H1 (cell line): Measurements from ENCODE around the gene NMRAL1. TPM values are rescaled to one million over a fixed set of nuclear protein-coding genes. Genes with fewer than 3 reads are reported as not detected.

ENCODE experiments used
- CTCF ChIA-PET: fragments of 300-600 bp; sonication (Branson Sonifier 250); formaldehyde crosslinking; loops from one replicate; lab custom pipeline; 2021; ENCODE audit not compliant: partially characterized antibody; lab: Charles Lee
- POLR2A ChIA-PET: fragments of 300-600 bp; sonication (Branson Sonifier 250); formaldehyde crosslinking; loops from one replicate; lab custom pipeline; 2021; ENCODE audit warnings: inconsistent platforms; ENCODE audit not compliant: partially characterized antibody; lab: Charles Lee
- DNase-seq, 2 experiments: peaks; one replicate each; pipeline versions ENCODE4 v3.0.0 to v3.0.0-alpha.2; 2010 to 2022; ENCODE audit warnings: low spot score in 2 of 2, low read depth in 1 of 2, mixed read lengths in 1 of 2
- FAIRE-seq: peaks from 2 replicates; lab custom pipeline; 2011; peaks lifted over from hg19 to GRCh38; lab: Jason Lieb, UNC
- H2AFZ ChIP-seq: 2 replicates; pipeline ENCODE4 v1.8.1; 2012; ENCODE audit warnings: low read length, inconsistent platforms
- H2AK5ac ChIP-seq: 2 replicates; pipeline ENCODE4 v1.6.1; 2013; ENCODE audit warnings: low read depth, low read length
- H2BK120ac ChIP-seq: replicated peaks from 2 replicates; pipeline ENCODE3; 2013; ENCODE audit warnings: low read depth, low read length, inconsistent platforms
- H2BK12ac ChIP-seq: 2 replicates; pipeline ENCODE4 v1.6.1; 2013; ENCODE audit warnings: low read depth, low read length
- H2BK15ac ChIP-seq: 2 replicates; pipeline ENCODE4 v1.6.1; 2013; ENCODE audit warnings: low read length
- H2BK20ac ChIP-seq: 2 replicates; pipeline ENCODE4 v1.6.1; 2013; ENCODE audit warnings: low read length
- H2BK5ac ChIP-seq: 2 replicates; pipeline ENCODE4 v1.6.1; 2013; ENCODE audit warnings: low read depth, low read length
- H3K14ac ChIP-seq: 2 replicates; pipeline ENCODE4 v1.6.1; 2013; ENCODE audit warnings: inconsistent platforms; ENCODE audit not compliant: insufficient read length
- H3K18ac ChIP-seq: 2 replicates; pipeline ENCODE4 v1.6.1; 2013; ENCODE audit warnings: low read length; ENCODE audit errors: extremely low read depth
- H3K23ac ChIP-seq: 2 replicates; pipeline ENCODE4 v1.6.1; 2013; ENCODE audit warnings: inconsistent platforms; ENCODE audit not compliant: insufficient read length
- H3K23me2 ChIP-seq: 2 replicates; pipeline ENCODE4 v1.6.1; 2013; ENCODE audit warnings: low read depth, low read length
- H3K27ac ChIP-seq: 2 replicates; pipeline ENCODE4 v1.6.1; 2011; ENCODE audit warnings: low read depth, low read length, inconsistent platforms
- H3K27me3 ChIP-seq, 4 experiments: replicated peaks in 1 of 4; 1 replicate in 1 of 4; 2 replicates in 3 of 4; pipeline versions ENCODE4 v1.6.1 to v1.8.1; 2011 to 2013; ENCODE audit warnings: low read length in 3 of 4, mild to moderate bottlenecking in 3 of 4, inconsistent platforms in 2 of 4, mixed read lengths in 2 of 4, moderate library complexity in 1 of 4; ENCODE audit not compliant: control insufficient read depth in 3 of 4, insufficient read depth in 3 of 4; ENCODE audit errors: extremely low read depth in 1 of 4
- H3K36me3 ChIP-seq, 4 experiments: 2 replicates each; pipeline versions ENCODE4 v1.6.1 to v1.8.1; 2011 to 2013; ENCODE audit warnings: mild to moderate bottlenecking in 4 of 4, low read length in 3 of 4, moderate library complexity in 2 of 4, control low read depth in 1 of 4, inconsistent platforms in 1 of 4; ENCODE audit not compliant: insufficient read depth in 4 of 4, control insufficient read depth in 2 of 4
- H3K4ac ChIP-seq: replicated peaks from 2 replicates; pipeline ENCODE3; 2013; ENCODE audit warnings: low read length, low read depth, mixed read lengths, inconsistent platforms; ENCODE audit not compliant: insufficient read length
- H3K4me1 ChIP-seq, 4 experiments: replicated peaks in 1 of 4; 1 replicate in 1 of 4; 2 replicates in 3 of 4; pipeline versions ENCODE4 v1.6.1 to v1.8.1; 2011 to 2013; ENCODE audit warnings: low read length in 3 of 4, inconsistent platforms in 2 of 4, mixed read lengths in 1 of 4; ENCODE audit not compliant: insufficient read depth in 4 of 4, control insufficient read depth in 3 of 4
- H3K4me2 ChIP-seq, 2 experiments: 2 replicates each; pipeline versions ENCODE4 v1.6.1 to v1.8.1; 2011 to 2013; ENCODE audit warnings: low read depth in 2 of 2, low read length in 2 of 2, control low read depth in 1 of 2, inconsistent platforms in 1 of 2, mild to moderate bottlenecking in 1 of 2; ENCODE audit not compliant: insufficient read depth in 1 of 2
- H3K4me3 ChIP-seq, 4 experiments: fragments of 200-600, 300-600 bp in 1 of 4; sonication (generic), shearing (Covaris generic), sonication (Bioruptor Twin) in 1 of 4; 2 replicates each; pipeline versions ENCODE4 v1.5.1 to v1.8.1; 2011 to 2016; ENCODE audit warnings: low read length in 4 of 4, low read depth in 3 of 4, control low read depth in 2 of 4, inconsistent platforms in 2 of 4, mild to moderate bottlenecking in 2 of 4, mixed read lengths in 1 of 4, moderate library complexity in 1 of 4; ENCODE audit not compliant: insufficient read depth in 2 of 4; ENCODE audit errors: extremely low read depth in 1 of 4
- H3K56ac ChIP-seq: replicated peaks from 2 replicates; pipeline ENCODE3; 2013; ENCODE audit warnings: low read depth, mild to moderate bottlenecking, mixed read lengths, low read length, inconsistent platforms; ENCODE audit not compliant: insufficient read length
- H3K79me1 ChIP-seq: 2 replicates; pipeline ENCODE4 v1.6.1; 2013; ENCODE audit warnings: low read depth, low read length, control low read depth
- H3K79me2 ChIP-seq, 2 experiments: 2 replicates each; pipeline versions ENCODE4 v1.6.1 to v1.8.1; 2012 to 2013; ENCODE audit warnings: low read length in 2 of 2, mild to moderate bottlenecking in 2 of 2, inconsistent platforms in 1 of 2; ENCODE audit not compliant: insufficient read depth in 2 of 2, control insufficient read depth in 1 of 2
- H3K9ac ChIP-seq, 4 experiments: replicated peaks in 1 of 4; 1 replicate in 1 of 4; 2 replicates in 3 of 4; pipeline versions ENCODE4 v1.6.1 to v1.8.1; 2011 to 2013; ENCODE audit warnings: low read depth in 3 of 4, low read length in 3 of 4, control low read depth in 2 of 4, mild to moderate bottlenecking in 2 of 4, moderate library complexity in 2 of 4, inconsistent platforms in 1 of 4; ENCODE audit errors: extremely low read depth in 1 of 4
- H3K9me3 ChIP-seq, 2 experiments: 2 replicates each; pipeline versions ENCODE4 v1.6.1 to v1.8.1; 2012 to 2013; ENCODE audit warnings: mild to moderate bottlenecking in 2 of 2, moderate library complexity in 2 of 2, control low read depth in 1 of 2, inconsistent platforms in 1 of 2, low read depth in 1 of 2, low read length in 1 of 2, mixed read lengths in 1 of 2; ENCODE audit not compliant: insufficient read depth in 2 of 2
- H4K20me1 ChIP-seq, 2 experiments: replicated peaks in 1 of 2; 2 replicates each; pipeline versions ENCODE3 to v1.8.1; 2011 to 2013; ENCODE audit warnings: inconsistent platforms in 2 of 2, low read length in 2 of 2, mild to moderate bottlenecking in 1 of 2; ENCODE audit not compliant: insufficient read depth in 2 of 2, control insufficient read depth in 1 of 2
- H4K5ac ChIP-seq: 2 replicates; pipeline ENCODE4 v1.6.1; 2013; ENCODE audit warnings: low read length, low read depth, mixed read lengths, inconsistent platforms; ENCODE audit not compliant: insufficient read length
- H4K8ac ChIP-seq: 2 replicates; pipeline ENCODE4 v1.8.0; 2013; ENCODE audit warnings: mild to moderate bottlenecking, moderate library complexity, low read length, inconsistent platforms; ENCODE audit not compliant: insufficient read depth; ENCODE audit errors: extremely low read depth
- H4K91ac ChIP-seq: replicated peaks from 2 replicates; pipeline ENCODE3; 2013; ENCODE audit warnings: low read length, mixed read lengths, inconsistent platforms; ENCODE audit not compliant: insufficient read length
- ASH2L ChIP-seq: fragments of 200-600, 300-600 bp; sonication (generic); IDR thresholded peaks from one replicate; pipeline ENCODE4 v1.7.1; 2017; ENCODE audit warnings: low read length
- CBX8 ChIP-seq: fragments of 300-800, 300-1000 bp; sonication (generic); IDR thresholded peaks from 2 replicates; pipeline ENCODE4 v1.7.1; 2016; ENCODE audit warnings: low read depth, low read length, borderline replicate concordance
- E2F6 ChIP-seq: IDR thresholded peaks from 2 replicates; pipeline ENCODE4 v1.6.1; 2012; ENCODE audit warnings: inconsistent platforms
- MAX ChIP-seq: IDR thresholded peaks from 2 replicates; pipeline ENCODE4 v1.6.1; 2012; ENCODE audit warnings: inconsistent platforms
- WGBS, 2 experiments: shearing (Covaris generic) in 1 of 2; methylation state at CpG; one replicate each; pipeline versions ENCODE4 v1.1.6 to v1.1.7; 2013 to 2015; ENCODE audit warnings: low lambda C conversion rate in 2 of 2, mixed read lengths in 2 of 2, inconsistent platforms in 1 of 2, low coverage in 1 of 2, missing lambda C conversion rate in 1 of 2; ENCODE audit not compliant: insufficient replicate concordance in 2 of 2, insufficient coverage in 1 of 2, insufficient read length in 1 of 2; ENCODE audit errors: extremely low coverage in 1 of 2, missing lambda C conversion rate in 1 of 2; 5-methylcytosine and 5-hydroxymethylcytosine counted together
- polyA plus RNA-seq, 7 experiments: library from polyadenylated mRNA; depleted of rRNA in 3 of 7; stranded (reverse) in 5 of 7; unstranded in 2 of 7; fragments of >200 nt in 5 of 7; fragments of 200-250 nt in 2 of 7; gene quantifications; 1 replicate in 5 of 7; 2 replicates in 1 of 7; 4 replicates in 1 of 7; pipeline versions ENCODE4 v1.2.1 to v1.2.3, GENCODE V29; 2011 to 2013; ENCODE audit warnings: missing spikeins in 2 of 7, mixed read lengths in 2 of 7
- total RNA-seq: library from RNA; stranded (reverse); fragmentation: NEBNext Ultra II Directional; extraction: Animal tissue kit (Norgen Biotek cat#: 25700); gene quantifications from 2 replicates; pipeline ENCODE4 v1.2.1, GENCODE V29; 2021

NMRAL1 gene
- total and polyA plus RNA-seq, 2 of the 8 experiments (the other 6 are each of a cell fraction or from before 2014, with no cell fraction given), result 66.8 to 143 TPM

GRCh38 chr16:4500272-4500671 is 25.8 kb upstream of the NMRAL1 start:
- Histone ChIP-seq H2BK120ac (no peak overlapping the region), H3K9me3 (no peaks in the 10 kb centered on the region), H2BK20ac (no peak overlapping the region), H4K20me1 (no peaks in the 10 kb centered on the region), H2AFZ (no peak overlapping the region), H2BK12ac (no peak overlapping the region), H3K4ac (no peak overlapping the region), H3K27me3 (no peaks in the 10 kb centered on the region), H2BK15ac (no peak overlapping the region), H3K9ac (no peak overlapping the region), H2BK5ac (no peak overlapping the region), H3K23ac (no peak overlapping the region), H4K5ac (no peak overlapping the region), H3K4me2 (no peak overlapping the region), H3K14ac (no peak overlapping the region), H3K4me1 (no peaks in the 10 kb centered on the region; a peak in 1 of 7 replicates), H2AK5ac (no peak overlapping the region), H3K27ac (no peak overlapping the region), H3K79me1 (no peaks in the 10 kb centered on the region; the same call in 1 of the 2 replicates), H3K56ac (no peak overlapping the region), H4K91ac (no peak overlapping the region), H4K8ac (no peak overlapping the region), H3K4me3 (no peak overlapping the region), H3K36me3 (no peaks in the 10 kb centered on the region; a peak in 1 of 8 replicates), H3K23me2 (no peaks in the 10 kb centered on the region), H3K18ac (no peak overlapping the region), H3K79me2 (peaks cover 0 to 1% of the 10 kb centered on the region in 2 experiments; a peak in 1 of 4 replicates)
- ChIA-PET CTCF (interaction anchor here (0.8 to 35.4 kb wide), 11 partner anchors 8 to 122 kb away, joined by 3 to 968 read pairs (median 5); partner anchors contain the start of genes C16orf96 and CDIP1), POLR2A (interaction anchor here (1.0 to 2.3 kb wide), 5 partner anchors 10 to 116 kb away, joined by 3 to 8 read pairs (median 4); partner anchors contain the start of gene HMOX2)
- DNase-seq (no peak), FAIRE-seq (no peak)
- TF ChIP-seq MAX, result no peak
- no peak for TF ChIP-seq E2F6
- TF ChIP-seq CBX8, result no peak
- TF ChIP-seq ASH2L, result no peak
- WGBS, 2 experiments, result 83% methylated on average over 3 of the region's 3 CpGs; no CpG with 5 or more reads in 1 of the 2 experiments
